Skeletal muscle satellite cell (primary cell): ENCODE data around the gene FAM131C.
"Not testable (repeated sequence)": the region's sequence is repeated elsewhere in the genome, so short reads cannot be mapped to it uniquely, and the experiment has no call there.

ENCODE experiments used
- H3K27me3 ChIP-seq: 2 replicates; pipeline ENCODE4 v1.7.0; 2013; ENCODE audit warnings: low read length; ENCODE audit not compliant: control insufficient read depth, insufficient read depth
- H3K36me3 ChIP-seq: 2 replicates; pipeline ENCODE4 v1.7.0; 2013; ENCODE audit warnings: mild to moderate bottlenecking, control low read depth, low read length; ENCODE audit not compliant: insufficient read depth
- H3K4me1 ChIP-seq: 2 replicates; pipeline ENCODE4 v1.7.0; 2013; ENCODE audit warnings: low read length; ENCODE audit not compliant: control insufficient read depth, insufficient read depth
- H3K4me2 ChIP-seq: 2 replicates; pipeline ENCODE4 v1.7.0; 2013; ENCODE audit warnings: mild to moderate bottlenecking, low read length
- H3K4me3 ChIP-seq: 2 replicates; pipeline ENCODE4 v1.7.0; 2013; ENCODE audit warnings: low read length
- H3K9ac ChIP-seq: 2 replicates; pipeline ENCODE4 v1.7.0; 2013; ENCODE audit warnings: mild to moderate bottlenecking, low read depth, low read length, moderate library complexity
- H3K9me3 ChIP-seq: replicated peaks from 2 replicates; pipeline ENCODE4 v1.7.0; 2013; ENCODE audit warnings: mild to moderate bottlenecking, control low read depth, low read length

The FAM131C gene

DNA sequence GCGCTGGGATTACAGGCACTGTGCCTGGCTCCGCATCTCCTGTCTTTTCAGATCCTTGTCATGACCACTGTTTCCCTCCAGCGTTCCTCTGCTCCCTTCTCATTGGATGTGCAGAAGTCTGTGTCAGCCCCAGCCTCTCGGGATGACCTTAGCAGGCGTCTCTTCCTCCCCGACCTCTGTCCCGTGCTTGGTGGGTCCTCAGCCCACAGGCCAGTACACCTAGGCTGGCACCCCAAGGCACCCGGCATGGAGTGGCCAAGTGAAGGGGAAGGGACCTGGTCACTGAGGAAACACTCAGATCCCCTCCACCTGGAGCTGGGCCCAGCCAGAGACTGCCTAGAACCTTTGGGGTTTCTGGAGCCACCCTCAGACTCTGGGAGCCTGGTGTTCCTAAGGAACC, 32.3 kb downstream of the FAM131C start:
- H3K4me1 ChIP-seq, result no peaks in the 10 kb centered on the region

DNA sequence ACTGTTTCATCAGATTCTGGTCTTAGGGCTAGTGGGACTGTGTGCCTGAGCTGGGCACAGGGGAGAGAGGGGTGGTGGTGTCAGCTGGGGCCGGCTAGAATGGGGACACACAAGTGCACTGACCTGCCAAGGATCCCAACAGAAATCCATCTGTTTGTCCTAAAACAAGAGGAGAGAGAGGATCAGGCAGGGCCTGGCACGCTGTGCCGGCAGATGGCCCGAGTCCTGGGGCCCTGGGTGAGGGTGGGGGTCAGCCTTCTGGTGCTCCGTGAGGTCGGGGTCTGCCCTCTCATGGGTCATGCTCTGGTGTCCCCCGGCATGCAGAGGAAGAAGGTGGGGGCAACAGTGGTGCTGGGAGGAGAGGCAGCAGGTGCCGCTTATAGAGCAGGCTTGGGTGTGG, 33.6 kb downstream of the FAM131C start:
- H3K4me1 ChIP-seq, H3K9me3 ChIP-seq, H3K36me3 ChIP-seq, H3K4me3 ChIP-seq, H3K4me2 ChIP-seq, H3K9ac ChIP-seq: not testable (repeated sequence)
- H3K27me3 ChIP-seq, result peaks cover 14% of the 10 kb centered on the region

More for the DNA sequence above, 32.3 kb downstream of the FAM131C start:
- Histone ChIP-seq H3K36me3 (no peaks in the 10 kb centered on the region), H3K9me3 (no peaks in the 10 kb centered on the region), H3K4me3 (no peak overlapping the region), H3K9ac (no peak overlapping the region), H3K4me2 (no peak overlapping the region), H3K27me3 (peaks cover 14% of the 10 kb centered on the region)

DNA sequence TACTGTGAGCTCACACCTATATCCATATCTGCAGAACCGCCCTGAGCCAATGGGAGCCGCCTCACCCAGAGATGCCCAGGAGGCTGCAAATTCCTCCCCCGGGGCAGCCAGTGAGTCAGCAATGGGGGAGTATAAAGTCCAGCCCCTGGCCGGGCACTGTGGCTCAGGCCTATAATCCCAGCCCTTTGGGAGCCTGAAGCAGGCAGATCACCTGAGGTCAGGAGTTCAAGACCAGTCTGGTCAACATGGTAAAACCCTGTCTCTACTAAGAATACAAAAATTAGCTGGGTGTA, 34.9 kb downstream of the FAM131C start:
- no peak overlapping the region for H3K4me2 ChIP-seq
- H3K36me3 ChIP-seq, result no peaks in the 10 kb centered on the region
- no peak overlapping the region for H3K4me3 ChIP-seq
- no peaks in the 10 kb centered on the region for H3K4me1 ChIP-seq
- H3K9ac ChIP-seq, result no peak overlapping the region
- H3K9me3 ChIP-seq, result no peaks in the 10 kb centered on the region
- peaks cover 14% of the 10 kb centered on the region for H3K27me3 ChIP-seq

DNA sequence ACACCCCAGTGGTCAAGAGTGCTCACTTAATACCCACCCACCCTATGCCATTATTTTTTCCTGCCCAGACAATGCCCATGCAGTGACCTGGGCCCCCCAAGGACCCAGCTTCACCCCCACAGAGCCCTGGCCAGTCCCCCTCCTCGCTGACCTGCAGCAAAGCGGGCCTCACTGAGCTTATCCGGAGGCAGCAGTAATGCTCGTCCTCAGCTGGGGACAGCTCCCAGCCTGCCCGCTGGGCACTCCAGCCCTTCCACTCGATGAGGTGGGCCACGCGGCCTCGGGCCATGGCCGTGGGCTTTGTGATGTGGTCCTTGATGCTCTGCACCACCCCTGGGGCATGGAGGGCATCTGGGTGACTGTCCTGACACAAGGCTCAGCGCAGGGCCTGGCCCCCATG, 37.0 kb downstream of the FAM131C start:
- H3K9me3 ChIP-seq, H3K36me3 ChIP-seq, H3K4me1 ChIP-seq, H3K4me2 ChIP-seq, H3K9ac ChIP-seq, H3K4me3 ChIP-seq: not testable (repeated sequence)
- H3K27me3 ChIP-seq, result peaks cover 10% of the 10 kb centered on the region

DNA sequence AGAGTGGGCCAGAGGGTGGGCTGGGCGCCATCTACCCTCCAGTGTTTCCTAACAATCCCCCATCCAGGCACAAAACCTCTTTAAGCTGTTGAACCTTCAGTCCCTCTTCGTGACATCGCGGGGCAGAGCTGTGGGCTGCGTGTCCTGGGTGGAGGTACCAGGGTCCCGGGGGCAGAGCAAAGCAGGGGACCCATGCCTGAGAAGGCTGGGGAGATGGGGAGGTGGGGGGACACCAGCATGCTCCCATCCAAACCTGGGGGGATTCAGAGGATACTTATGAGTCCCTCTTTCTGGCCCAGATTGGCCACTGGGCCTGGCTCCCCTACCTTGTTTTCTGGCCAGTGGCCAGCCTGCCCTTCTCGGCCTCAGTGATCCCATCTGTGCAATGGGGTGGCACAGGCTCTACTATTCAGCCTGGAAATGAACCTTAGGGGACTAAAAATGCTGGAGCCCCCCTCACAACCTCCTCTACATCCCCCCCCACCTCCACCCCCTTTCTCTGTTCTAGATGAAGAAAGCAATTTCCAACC, 40.3 kb downstream of the FAM131C start:
- not testable (repeated sequence) for H3K4me2 ChIP-seq, H3K4me3 ChIP-seq, H3K36me3 ChIP-seq, H3K4me1 ChIP-seq, H3K9ac ChIP-seq, H3K9me3 ChIP-seq
- H3K27me3 ChIP-seq, result peaks cover 10% of the 10 kb centered on the region

DNA sequence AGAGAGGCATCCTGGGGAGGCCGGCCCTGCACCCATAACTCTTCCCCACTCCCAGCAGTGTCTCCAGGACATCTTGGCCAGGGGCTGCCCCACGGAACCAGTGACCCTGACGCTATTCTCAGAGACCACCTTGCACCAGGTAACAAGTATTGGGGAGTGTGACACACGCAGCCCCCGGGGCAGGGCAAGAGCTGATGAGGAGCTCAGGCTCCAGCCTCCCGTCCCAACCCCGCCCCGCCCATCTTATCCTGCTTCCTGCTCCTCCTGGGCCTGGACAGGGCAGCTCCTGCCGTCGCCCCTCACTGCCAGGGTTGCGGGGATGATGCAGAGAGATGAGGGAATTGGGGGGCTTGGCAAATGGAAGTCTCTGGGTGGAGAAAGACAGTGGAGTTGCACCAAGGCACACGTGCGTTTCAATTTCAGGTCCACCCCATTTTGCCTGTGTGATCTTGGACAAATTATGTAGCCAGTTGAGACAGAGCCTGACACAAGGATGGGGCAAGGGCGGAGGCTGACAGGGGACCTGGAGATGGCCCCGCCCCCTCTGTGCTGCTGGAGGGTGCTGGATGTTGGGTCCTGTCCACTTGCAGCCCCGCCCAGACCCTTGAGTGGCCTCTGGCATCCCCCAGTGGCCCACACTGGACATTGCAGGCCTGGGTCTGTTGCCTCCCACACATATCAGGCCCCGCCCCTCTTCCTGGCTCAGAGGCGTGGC, 40.9 kb downstream of the FAM131C start:
- peaks cover 9% of the 10 kb centered on the region for H3K27me3 ChIP-seq
- H3K4me3 ChIP-seq, result no peak overlapping the region
- H3K4me2 ChIP-seq, result no peak overlapping the region
- H3K4me1 ChIP-seq, result peaks cover 5% of the 10 kb centered on the region
- no peak overlapping the region for H3K9ac ChIP-seq
- no peaks in the 10 kb centered on the region for H3K9me3 ChIP-seq
- no peaks in the 10 kb centered on the region for H3K36me3 ChIP-seq

DNA sequence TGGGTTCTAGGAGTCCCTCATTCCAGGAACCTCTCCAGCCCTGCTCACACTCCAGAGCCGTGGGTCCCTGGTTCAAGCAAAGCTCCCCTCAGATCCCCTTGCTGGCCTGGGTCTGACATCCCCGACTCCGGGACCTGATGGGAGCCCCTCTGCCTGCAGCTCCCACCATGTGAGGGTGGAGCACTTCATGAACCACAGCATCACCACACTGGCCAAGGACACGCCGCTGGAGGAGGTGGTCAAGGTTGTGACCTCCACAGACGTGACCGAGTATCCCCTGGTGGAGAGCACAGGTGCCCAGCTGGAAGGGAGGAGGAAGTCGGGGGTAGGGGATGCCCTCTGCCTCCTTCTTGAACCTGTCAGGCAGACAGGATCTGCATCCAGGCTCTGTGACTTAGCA, 41.9 kb downstream of the FAM131C start:
- Histone ChIP-seq H3K4me1 (peaks cover 5% of the 10 kb centered on the region), H3K4me2 (no peak overlapping the region), H3K9ac (no peak overlapping the region), H3K36me3 (no peaks in the 10 kb centered on the region), H3K4me3 (no peak overlapping the region), H3K27me3 (peaks cover 4% of the 10 kb centered on the region), H3K9me3 (no peaks in the 10 kb centered on the region)

DNA sequence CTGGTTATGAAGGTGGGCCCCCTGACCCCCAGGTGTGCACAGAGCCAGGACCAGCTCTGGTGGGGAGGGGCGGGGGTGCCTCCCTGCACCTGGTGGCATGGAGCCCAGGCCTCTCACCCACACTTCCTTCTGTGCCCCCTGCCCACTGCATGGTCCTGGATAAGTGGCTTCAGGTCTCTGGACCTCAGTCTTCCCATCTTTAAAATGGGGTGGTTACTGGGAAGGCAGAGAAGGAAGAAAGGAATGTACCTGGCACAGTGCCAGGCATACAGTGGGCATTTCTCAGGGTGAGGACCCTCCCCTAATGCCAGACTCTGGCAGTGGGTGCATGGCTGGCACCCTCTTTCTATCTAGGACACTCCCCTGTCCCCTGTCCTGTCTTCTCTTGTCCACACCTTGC, 44.2 kb downstream of the FAM131C start:
- Histone ChIP-seq H3K4me1 (peaks cover 5% of the 10 kb centered on the region), H3K4me3 (no peak overlapping the region), H3K4me2 (no peak overlapping the region), H3K27me3 (peaks cover 4% of the 10 kb centered on the region), H3K36me3 (no peaks in the 10 kb centered on the region), H3K9ac (no peak overlapping the region), H3K9me3 (no peaks in the 10 kb centered on the region)

DNA sequence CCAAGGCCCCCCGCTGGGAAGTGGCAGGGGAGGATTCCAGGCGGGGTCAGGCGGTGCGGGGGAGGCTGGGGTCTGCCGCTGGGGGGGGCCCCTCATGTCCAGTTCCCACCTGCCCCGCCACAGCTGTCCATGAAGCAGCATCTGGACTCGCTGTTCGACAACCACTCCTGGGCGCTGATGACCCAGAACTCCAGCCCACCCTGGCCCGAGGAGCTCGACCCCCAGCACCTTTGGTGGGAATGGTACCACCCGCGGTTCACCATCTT, 44.5 kb downstream of the FAM131C start:
- H3K4me2 ChIP-seq, H3K36me3 ChIP-seq, H3K9me3 ChIP-seq, H3K4me3 ChIP-seq, H3K27me3 ChIP-seq, H3K9ac ChIP-seq, H3K4me1 ChIP-seq: not testable (repeated sequence)

DNA sequence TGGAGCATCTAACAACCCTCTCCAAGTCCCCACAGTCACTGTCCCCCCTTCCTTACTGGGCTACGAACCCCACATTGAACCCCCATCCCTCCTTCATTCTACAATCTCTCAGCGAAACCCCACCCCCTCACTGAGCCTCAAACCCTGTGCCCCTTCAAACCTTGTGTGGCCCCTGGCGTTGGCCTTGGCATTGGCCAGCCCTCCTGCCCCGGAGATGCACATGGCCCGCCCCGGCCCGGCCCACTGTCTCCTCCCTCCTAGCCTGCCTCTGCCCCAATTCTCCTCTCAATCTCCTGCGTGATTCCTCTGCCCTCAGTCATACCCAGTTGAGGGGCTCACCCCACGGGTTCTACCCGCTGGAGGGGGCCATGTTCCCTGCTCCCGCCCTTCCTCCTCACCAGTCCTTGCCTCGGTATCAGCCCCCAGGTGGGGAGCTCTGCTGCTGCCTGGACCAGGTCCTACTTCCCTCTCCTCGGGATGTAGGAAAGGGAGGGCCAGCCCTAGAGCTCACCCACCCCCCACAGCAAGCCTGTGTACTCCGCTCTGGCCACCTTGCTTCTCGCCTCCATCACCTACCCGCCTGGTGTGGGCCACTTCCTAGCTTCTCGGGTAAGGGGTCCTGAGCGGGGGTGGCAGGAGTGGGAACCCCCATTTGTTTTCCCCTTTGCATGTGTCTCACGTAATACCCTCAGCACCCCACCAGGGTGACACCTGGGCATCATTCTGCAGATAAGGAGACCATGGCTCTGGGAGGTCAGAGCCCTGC, 45.0 kb downstream of the FAM131C start:
- Histone ChIP-seq H3K9me3 (no peaks in the 10 kb centered on the region), H3K9ac (no peak overlapping the region), H3K36me3 (no peaks in the 10 kb centered on the region)

DNA sequence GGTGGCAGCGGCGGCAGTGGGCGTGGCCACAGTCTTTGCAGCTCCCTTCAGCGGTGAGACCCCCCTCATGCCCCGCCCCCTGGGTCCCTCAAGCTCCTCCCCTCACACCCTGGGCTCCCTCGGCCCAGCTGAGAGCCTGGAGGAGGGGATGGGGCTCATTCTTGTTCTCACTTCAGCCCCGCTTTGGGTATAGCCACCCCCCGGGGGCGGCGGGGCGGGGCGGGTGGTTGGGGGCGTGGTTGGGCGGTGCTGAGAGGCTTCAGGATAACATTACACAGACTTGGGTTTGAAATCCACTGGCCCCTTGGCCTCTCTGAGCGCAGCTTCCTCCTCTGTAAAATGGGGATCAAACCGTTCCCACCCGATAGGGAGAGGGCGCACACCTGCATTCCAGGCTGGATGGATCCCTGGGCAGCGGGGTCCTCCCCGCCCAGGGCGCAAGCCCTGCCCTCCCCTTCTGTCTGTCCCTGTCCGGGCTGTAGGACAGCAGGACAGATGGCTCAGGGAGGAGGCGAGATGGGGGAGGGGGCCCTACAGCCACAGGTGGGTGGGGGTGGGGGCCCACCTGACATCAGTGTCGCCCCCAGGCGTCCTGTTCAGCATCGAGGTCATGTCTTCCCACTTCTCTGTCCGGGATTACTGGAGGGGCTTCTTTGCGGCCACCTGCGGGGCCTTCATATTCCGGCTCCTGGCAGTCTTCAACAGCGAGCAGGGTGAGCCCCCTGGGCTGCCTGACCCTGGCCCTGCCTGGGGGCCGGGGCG, 46.5 kb downstream of the FAM131C start:
- Histone ChIP-seq H3K9ac (no peak overlapping the region), H3K9me3 (no peaks in the 10 kb centered on the region), H3K4me1 (no peaks in the 10 kb centered on the region), H3K27me3 (peaks cover 4% of the 10 kb centered on the region), H3K36me3 (no peaks in the 10 kb centered on the region), H3K4me3 (no peak overlapping the region), H3K4me2 (peak overlapping the region; percentile 69)

More for the DNA sequence above, 45.0 kb downstream of the FAM131C start:
- Histone ChIP-seq H3K27me3 (peaks cover 4% of the 10 kb centered on the region), H3K4me1 (peaks cover 5% of the 10 kb centered on the region), H3K4me2 (no peak overlapping the region), H3K4me3 (no peak overlapping the region)
